ENCODE results near the gene KLRF1. TPM values are rescaled to one million over a fixed set of nuclear protein-coding genes. Genes with fewer than 3 reads are reported as not detected.

KLRF1 gene
- total RNA-seq, 1 experiment from 2014 or later, result not detected

DNA sequence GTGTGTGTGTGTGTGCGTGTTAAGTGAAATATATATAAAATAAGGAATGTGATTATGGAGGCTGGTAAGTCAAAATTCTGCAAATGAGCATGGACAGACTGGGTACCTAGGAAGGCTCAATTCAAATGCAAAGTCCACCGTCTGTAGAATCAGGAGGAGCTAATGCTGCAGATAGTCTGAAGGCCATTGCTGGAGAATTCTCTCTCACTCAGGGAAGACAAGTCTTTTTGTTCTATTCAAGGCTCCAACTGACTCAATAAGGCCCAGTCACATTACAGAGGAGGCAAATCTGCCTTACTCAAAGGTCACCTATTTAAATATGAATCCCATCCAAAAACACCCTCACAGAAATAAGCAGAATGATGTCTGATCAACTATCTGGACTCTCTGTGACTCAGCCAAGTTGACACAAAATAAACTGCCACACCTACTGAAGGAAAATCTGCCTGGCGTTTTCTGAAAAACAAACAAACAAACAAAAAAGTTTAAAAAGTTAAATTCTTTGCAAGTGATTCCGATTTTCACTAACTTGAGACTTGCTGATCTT, 53.3 kb downstream of the KLRF1 start:
- H3T11ph ChIP-seq (ENCODE audit: low read length), result no peak overlapping the region
- no peak overlapping the region for H2BK15ac ChIP-seq (ENCODE audit: low read depth, low read length)
- WGBS (ENCODE audit: extremely low coverage, insufficient read length, low lambda C conversion rate), result 100% methylated on average over 1 of the region's 4 CpGs
- no peaks in the 10 kb centered on the region for H3K79me1 ChIP-seq (ENCODE audit: insufficient read depth, low read depth, low read length, poor library complexity, severe bottlenecking)
- Mint-ChIP-seq H3K9me3 (no peaks in the 10 kb centered on the region; a peak in 1 of 5 replicates), H3K4me3 (no peak overlapping the region), H3K27me3 (ENCODE audit: low read depth) (no peaks in the 10 kb centered on the region), H3K36me3 (ENCODE audit: insufficient read depth in 1 of 3, low read depth in 3 of 3) (no peaks in the 10 kb centered on the region), H3K27ac (peak overlapping the region in 1 of 3 experiments; percentile 69; a peak in 2 of 7 replicates), H3K4me1 (peaks cover 12 to 15% of the 10 kb centered on the region in 2 experiments)
- TF ChIP-seq, protein P1, sequence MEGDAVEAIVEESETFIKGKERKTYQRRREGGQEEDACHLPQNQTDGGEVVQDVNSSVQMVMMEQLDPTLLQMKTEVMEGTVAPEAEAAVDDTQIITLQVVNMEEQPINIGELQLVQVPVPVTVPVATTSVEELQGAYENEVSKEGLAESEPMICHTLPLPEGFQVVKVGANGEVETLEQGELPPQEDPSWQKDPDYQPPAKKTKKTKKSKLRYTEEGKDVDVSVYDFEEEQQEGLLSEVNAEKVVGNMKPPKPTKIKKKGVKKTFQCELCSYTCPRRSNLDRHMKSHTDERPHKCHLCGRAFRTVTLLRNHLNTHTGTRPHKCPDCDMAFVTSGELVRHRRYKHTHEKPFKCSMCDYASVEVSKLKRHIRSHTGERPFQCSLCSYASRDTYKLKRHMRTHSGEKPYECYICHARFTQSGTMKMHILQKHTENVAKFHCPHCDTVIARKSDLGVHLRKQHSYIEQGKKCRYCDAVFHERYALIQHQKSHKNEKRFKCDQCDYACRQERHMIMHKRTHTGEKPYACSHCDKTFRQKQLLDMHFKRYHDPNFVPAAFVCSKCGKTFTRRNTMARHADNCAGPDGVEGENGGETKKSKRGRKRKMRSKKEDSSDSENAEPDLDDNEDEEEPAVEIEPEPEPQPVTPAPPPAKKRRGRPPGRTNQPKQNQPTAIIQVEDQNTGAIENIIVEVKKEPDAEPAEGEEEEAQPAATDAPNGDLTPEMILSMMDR (conservative IDR thresholded peaks at IDR 0.05), result no peak
- H4K20me1 ChIP-seq (ENCODE audit: control insufficient read depth, insufficient read depth, insufficient read length), result no peaks in the 10 kb centered on the region
- H3K9ac ChIP-seq (ENCODE audit: extremely low read depth, insufficient read length, low read length), result no peak overlapping the region
- H3K23ac ChIP-seq (ENCODE audit: insufficient read length, low read depth, low read length), result no peak overlapping the region
- no peak overlapping the region for H4K5ac ChIP-seq (ENCODE audit: insufficient read length, low read depth, low read length)
- no peak overlapping the region for H2BK20ac ChIP-seq (ENCODE audit: low read depth, low read length, poor library complexity, severe bottlenecking)
- no peak overlapping the region for H3K4ac ChIP-seq (ENCODE audit: low read depth, low read length)
- H4K91ac ChIP-seq (ENCODE audit: insufficient read length, low read depth, low read length), result no peak overlapping the region
- no peak overlapping the region for H3K18ac ChIP-seq (ENCODE audit: insufficient read length, low read depth, low read length)
- H3K56ac ChIP-seq (ENCODE audit: insufficient read length, low read depth, low read length), result no peak overlapping the region
- no peak overlapping the region for H3K4me2 ChIP-seq (ENCODE audit: insufficient read depth, insufficient read length, low read length)
- no peak for DNase-seq
- H3K23me2 ChIP-seq (ENCODE audit: insufficient read length, low read depth, low read length, poor library complexity, severe bottlenecking), result no peaks in the 10 kb centered on the region
- H3K27me3 ChIP-seq (ENCODE audit: insufficient read depth, low read length), result no peaks in the 10 kb centered on the region
- H2BK12ac ChIP-seq (ENCODE audit: insufficient read length, low read depth, low read length), result no peak overlapping the region
- H2AFZ ChIP-seq (ENCODE audit: low read length), result no peak overlapping the region
- no peaks in the 10 kb centered on the region for H3K9me3 ChIP-seq (ENCODE audit: control insufficient read depth, low read depth, low read length)
- no peak overlapping the region for H2BK5ac ChIP-seq (ENCODE audit: insufficient read length, low read length)
- no peaks in the 10 kb centered on the region for H3K79me2 ChIP-seq (ENCODE audit: insufficient read depth, low read length)
- no peaks in the 10 kb centered on the region for H3K4me1 ChIP-seq (ENCODE audit: insufficient read depth, low read length)
- no peak overlapping the region for H2BK120ac ChIP-seq (ENCODE audit: low read depth, low read length, poor library complexity, severe bottlenecking)
- no peak overlapping the region for H4K8ac ChIP-seq (replicated peaks; ENCODE audit: insufficient read length, low read depth, low read length)
- no peak overlapping the region for H3K14ac ChIP-seq (ENCODE audit: insufficient read depth, low read length)
- H3K27ac ChIP-seq (ENCODE audit: insufficient read length, low read depth, low read length), result no peak overlapping the region
- no peak overlapping the region for H2AK5ac ChIP-seq (ENCODE audit: insufficient read length, low read length)
